GM21723 (cell line): ENCODE data around the gene PEX5L.
"Not testable (repeated sequence)": the region's sequence is repeated elsewhere in the genome, so short reads cannot be mapped to it uniquely, and the experiment has no call there.

Source experiments
- ATAC-seq: cut with Tn5 transposase; IDR thresholded peaks from one replicate; pipeline ENCODE4 v1.9.1; 2021; ENCODE audit warnings: mild to moderate bottlenecking, moderate library complexity; ENCODE audit not compliant: unreplicated experiment

Gene PEX5L

DNA sequence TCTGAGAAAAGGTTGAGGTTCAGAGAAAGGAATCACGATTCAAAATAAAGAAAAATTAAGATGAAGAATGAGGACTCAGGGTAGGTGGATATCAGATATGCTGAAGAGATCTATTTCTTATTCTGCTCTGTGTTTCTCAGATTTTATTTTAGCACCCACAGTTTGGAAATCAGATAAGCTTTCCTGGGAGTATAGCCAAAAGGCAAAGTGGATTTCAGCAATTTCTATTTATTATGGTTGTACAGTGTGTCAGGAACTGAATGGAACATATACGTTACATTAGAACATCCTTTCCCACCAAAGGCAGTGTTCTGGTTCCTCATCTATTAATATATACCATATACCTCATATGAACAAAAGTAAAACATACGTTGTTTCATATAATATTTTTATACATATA lies 18.9 kb downstream of the PEX5L start:
- no peak for ATAC-seq

- no peak for ATAC-seq
These were observed 24.8 kb downstream of the PEX5L start for GRCh38 chr3:180011927-180012326.

GRCh38 chr3:180008318-180008717 lies 28.4 kb downstream of the PEX5L start:
- ATAC-seq = not testable (repeated sequence)

DNA sequence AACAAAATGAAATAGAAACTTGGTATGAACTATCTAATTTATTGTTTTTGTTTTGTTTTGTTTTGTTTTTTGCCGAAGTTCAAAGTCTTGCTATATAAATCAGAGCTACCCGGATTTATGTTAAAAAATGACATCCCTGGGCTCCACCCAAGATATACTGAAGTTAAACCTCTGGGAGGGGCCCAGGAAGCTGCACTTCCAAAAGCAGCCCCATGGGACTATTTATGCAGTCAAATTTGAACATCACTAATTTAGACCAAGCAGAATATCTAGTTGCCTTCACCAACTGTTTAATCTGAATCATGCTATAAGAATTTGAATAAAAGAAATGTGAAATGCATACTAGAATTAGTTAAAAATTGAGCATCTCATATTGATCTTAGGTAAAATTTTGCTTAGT lies 32.2 kb downstream of the PEX5L start:
- no peak for ATAC-seq

DNA sequence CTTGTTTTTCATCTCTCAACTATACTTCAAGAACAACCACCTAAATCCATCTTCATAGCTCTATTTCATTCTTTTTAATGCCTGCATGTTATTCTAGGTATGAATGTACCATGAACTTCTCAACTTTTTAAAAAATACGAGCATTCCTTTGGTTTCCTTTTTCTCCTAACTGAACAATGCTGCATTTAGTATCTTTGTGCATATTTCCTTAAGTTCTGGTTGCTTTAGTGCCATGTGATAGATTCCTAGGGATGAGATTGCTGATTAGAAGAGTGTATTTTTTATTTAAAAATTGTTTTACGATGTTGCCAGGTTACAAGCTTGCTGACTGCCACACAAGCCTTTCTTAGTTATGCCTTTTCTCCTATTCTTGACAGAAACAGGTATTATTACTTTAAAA lies 34.7 kb downstream of the PEX5L start:
- no peak for ATAC-seq

DNA sequence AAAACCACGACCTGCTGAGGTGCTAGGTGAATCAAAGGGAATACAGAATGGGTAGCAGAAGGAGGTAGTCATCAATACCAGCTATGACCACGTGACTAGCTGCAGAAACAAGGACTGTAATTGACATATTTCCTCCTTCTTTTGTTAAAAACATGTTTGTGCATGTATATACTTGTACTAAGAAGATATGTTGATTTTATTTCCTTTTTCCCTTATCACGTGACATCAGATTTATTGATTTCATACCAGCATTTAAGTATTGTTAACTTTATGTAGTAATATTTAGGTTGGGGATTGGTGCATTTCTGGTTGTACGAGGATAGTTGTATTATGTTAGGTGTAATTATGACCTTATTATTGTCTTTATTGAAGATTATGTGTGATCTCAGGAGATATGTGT lies 36.2 kb downstream of the PEX5L start:
- ATAC-seq = no peak

GRCh38 chr3:179995406-179995805 lies 41.3 kb downstream of the PEX5L start:
- ATAC-seq = no peak

GRCh38 chr3:179991883-179992282 lies 44.9 kb downstream of the PEX5L start:
- no peak for ATAC-seq

DNA sequence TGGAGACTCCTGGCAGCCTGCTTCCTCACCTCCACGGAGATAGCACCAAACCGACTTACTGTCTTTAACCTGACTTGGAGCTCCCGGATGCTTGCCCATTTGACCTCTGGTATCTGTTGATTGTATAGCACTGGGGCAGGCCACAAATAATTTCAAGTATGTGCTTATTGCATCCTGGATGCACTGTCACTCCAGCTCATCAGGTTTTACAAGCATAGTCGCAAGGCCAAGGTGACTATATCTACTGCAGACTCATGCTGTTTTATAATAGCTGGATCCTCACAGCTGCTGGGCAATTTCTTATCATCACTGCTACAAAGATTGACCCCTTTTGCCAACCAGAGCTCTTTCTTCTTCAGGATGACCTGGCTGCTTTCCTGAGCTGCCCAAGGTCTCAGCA lies 45.6 kb downstream of the PEX5L start:
- no peak for ATAC-seq

GRCh38 chr3:179981646-179982045 lies 55.1 kb downstream of the PEX5L start:
- no peak for ATAC-seq

DNA sequence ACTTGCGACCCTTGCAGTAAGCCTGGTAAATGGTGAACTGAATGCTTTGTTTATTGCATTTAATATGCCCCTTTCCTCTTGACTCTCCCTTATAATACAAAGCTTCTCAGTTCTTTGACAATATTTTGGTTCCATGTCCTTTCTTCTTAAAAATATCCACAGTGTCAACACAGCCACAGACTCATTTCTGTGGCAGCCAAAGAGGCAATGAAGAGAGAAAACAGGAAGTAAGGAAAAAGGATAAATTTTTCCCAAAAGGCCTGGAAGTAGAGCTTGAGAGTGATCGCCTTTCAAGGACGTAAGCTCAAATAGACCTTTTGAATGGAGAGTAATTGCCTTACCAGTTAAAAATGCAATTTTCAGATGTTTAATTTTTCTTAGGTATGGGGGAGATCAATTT lies 59.4 kb downstream of the PEX5L start:
- no peak for ATAC-seq

GRCh38 chr3:179973931-179974361 lies 62.8 kb downstream of the PEX5L start:
- no peak for ATAC-seq

DNA sequence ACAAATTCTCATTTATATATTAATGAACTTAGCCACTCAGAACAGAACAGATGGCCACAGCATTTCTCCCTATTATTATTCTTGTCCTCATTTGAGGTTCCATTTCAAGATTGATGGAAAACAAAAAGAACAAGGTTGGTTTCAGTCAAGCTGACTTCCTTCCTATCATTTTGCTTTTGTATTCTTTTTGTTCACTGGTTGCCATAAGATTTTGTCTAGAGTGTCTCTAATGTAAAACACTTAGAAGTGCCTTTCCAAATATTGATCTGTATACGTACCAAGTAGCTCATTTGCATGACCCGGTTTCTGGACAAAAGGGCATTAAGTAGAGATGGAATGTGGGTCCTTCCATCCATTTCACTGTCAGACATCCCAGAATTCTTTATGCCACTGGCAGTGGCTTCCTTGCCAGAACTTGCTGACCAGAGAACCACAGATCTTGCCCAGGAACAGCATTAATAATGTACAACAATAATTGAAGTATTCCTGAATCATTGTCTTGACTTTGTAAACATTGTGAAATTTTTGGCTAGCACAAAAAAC lies 63.8 kb downstream of the PEX5L start:
- no peak for ATAC-seq

- ATAC-seq = no peak
These were observed 65.5 kb downstream of the PEX5L start for GRCh38 chr3:179971280-179971679.

DNA sequence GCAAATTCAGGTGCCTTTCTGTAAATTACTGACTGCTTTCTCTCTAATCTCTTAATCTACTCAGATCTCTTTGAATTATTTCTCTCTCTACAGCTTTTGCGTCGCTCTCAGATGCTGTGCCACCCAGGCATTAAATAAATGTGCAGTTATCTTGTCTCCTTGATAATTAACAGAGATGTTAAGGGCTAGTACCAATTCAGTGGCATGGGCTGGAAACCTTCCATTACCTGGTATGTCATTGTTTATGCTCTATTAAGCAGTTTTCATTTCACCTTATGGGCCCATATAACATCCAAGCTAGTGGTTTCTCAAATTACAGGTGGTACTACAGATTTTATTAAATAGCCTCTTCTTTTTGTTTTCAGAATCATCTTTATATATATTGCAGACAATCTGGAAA lies 66.0 kb downstream of the PEX5L start:
- ATAC-seq = no peak

GRCh38 chr3:179969525-179969924 lies 67.2 kb downstream of the PEX5L start:
- ATAC-seq = no peak

DNA sequence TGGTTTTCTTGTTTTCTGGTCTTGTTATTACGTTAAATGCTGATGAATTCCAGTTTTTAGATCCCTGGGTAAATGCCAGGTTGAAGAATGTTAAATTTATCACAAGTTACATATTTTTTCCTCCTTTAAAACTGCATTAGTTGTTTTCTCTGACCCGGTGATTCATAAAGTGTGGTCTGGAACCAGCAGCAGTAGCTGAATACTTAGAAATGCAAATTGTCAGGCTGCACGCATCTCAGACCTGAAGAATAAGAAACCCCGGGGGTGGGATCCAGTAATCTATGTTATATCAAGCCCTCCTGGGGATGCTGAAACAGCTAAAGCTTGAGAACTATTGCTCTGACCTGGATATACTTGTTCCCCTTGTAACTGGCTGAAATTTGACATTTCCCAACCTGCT lies 69.1 kb downstream of the PEX5L start:
- peak; percentile 87 for ATAC-seq

DNA sequence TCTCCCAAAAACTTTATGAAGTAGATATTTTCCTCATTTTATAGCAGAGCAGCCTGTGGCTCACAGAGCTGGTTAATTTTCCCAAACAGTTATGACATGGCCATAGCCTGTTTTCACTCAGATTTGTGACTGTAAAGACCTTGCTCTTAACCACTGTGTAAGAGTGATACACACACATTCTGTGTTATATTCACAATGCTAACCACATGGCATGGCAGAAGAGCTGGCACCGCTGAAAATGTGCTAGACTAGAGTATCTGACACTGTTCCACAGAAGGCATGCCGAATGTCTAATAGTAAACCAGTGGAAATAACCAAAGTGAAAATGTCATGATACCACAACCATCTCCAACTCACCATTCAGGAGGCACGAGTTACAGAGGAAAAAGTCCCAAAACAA lies 71.8 kb downstream of the PEX5L start:
- ATAC-seq = no peak

DNA sequence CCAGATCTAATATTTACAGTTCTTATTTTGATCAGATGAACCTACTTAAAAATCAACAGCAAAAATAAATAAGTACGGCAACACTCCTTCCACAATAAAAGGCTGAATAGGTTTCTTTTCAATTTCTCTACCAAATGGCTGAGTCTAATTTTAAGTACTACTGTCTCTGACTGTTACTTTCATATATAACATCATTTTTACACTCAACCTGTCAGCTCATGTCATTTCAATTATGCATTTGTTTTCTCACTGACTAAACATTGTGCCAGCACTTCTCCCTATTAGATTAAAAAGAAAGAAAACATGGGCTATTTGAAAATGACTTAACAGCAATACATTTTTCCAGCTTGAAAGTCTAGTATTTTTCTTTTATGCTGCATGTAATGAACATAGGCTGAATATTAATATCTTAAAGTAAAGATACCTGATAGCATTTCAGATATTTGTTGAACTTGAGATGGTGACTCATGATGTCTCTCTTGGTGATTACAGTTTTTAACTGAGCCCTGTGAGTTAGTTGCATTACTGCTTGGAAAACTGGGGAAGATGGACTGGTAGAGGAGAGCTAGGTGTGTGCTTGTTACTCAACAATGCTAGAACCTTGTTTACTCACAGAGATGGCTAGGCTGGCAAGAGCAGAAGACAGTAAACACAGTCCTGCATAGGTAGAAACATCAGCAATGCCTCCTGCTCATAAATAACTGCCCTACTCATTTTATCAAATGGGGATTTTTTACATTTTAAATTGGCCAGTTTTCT lies 73.9 kb downstream of the PEX5L start:
- no peak for ATAC-seq

DNA sequence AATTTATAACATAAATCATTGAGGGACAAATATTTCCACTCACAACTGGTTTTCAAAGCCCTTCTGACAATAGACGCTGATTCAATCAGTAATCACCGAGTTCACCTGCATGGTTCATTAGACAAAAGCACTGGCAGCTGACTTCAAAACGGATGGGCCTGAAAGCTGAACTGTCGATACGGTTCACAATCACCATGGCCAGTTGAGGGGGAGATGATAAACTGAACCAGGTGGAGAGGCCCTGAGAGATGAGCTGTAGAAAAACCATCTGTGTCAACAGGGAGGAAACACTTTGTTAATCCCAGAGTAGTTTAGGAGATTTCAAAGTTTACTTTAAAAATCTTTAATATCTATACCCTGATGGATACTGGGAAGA lies 75.0 kb downstream of the PEX5L start:
- peak; percentile 61 for ATAC-seq

- peak; percentile 24 for ATAC-seq
These were observed 75.5 kb downstream of the PEX5L start for GRCh38 chr3:179961071-179961702.

DNA sequence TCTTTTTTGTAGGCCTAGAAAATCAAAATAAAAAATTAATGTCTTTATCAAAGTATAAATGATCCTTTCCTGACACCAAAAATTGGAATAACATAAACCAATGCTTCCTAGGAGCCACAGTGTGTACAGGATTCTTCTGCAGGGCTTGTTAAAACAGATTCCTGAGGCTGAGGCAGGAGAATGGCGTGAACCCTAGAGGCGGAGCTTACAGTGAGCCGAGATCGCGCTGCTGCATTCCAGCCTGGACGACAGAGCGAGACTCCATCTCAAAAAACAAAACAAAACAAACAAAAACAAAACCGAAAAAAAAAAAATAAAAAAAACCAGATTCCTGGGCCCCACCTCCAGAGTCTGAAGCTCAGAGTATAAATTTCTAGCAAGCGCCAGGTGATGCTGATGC lies 78.0 kb downstream of the PEX5L start:
- no peak for ATAC-seq
